A673 (cell line): Measurements from ENCODE around the gene PKN1. TPM values are rescaled to one million over a fixed set of nuclear protein-coding genes. Genes with fewer than 3 reads are reported as not detected.

Experiments
- BruUV-seq: library from RNA; stranded (reverse); fragments of 400-500 nt; replicated peaks from 2 replicates; lab custom pipeline; 2021; lab: Mats Ljungman, UMichigan
- CTCF ChIA-PET: fragments of 300-600 bp; sonication (Branson Sonifier 250); formaldehyde crosslinking; loops from one replicate; lab custom pipeline; 2022; ENCODE audit warnings: antibody characterized with exemption; lab: Charles Lee
- POLR2A ChIA-PET: fragments of 300-600 bp; sonication (Branson Sonifier 250); formaldehyde crosslinking; loops from one replicate; lab custom pipeline; 2022; ENCODE audit warnings: antibody characterized with exemption; ENCODE audit not compliant: low non-redundant PET; lab: Charles Lee
- DNase-seq: peaks from one replicate; pipeline ENCODE4 v3.0.0-alpha.2; 2015; ENCODE audit warnings: low spot score
- H3K27ac ChIP-seq: fragments of 200-600 bp; sonication (generic); 2 replicates; pipeline ENCODE4 v1.5.1; 2016; ENCODE audit warnings: mixed run types, low read depth, mild to moderate bottlenecking, mixed read lengths, antibody characterized with exemption, low read length; ENCODE audit not compliant: poor library complexity, severe bottlenecking
- H3K27me3 ChIP-seq: fragments of 200-600 bp; sonication (generic); replicated peaks from 2 replicates; pipeline ENCODE4 v1.6.1; 2017; ENCODE audit warnings: mixed run types, low read depth, mild to moderate bottlenecking, mixed read lengths, antibody characterized with exemption, low read length; ENCODE audit not compliant: insufficient read depth, poor library complexity
- H3K36me3 ChIP-seq: fragments of 200-600 bp; sonication (generic); 2 replicates; pipeline ENCODE4 v1.6.1; 2016; ENCODE audit warnings: mixed run types, mild to moderate bottlenecking, mixed read lengths, antibody characterized with exemption, low read length; ENCODE audit not compliant: insufficient read depth, poor library complexity, severe bottlenecking
- H3K4me1 ChIP-seq: fragments of 200-600 bp; sonication (generic); 2 replicates; pipeline ENCODE4 v1.6.1; 2017; ENCODE audit warnings: mixed run types, mild to moderate bottlenecking, mixed read lengths, antibody characterized with exemption, low read length; ENCODE audit not compliant: insufficient read depth, poor library complexity, severe bottlenecking
- H3K4me3 ChIP-seq: fragments of 200-600 bp; sonication (generic); 2 replicates; pipeline ENCODE4 v1.5.1; 2016; ENCODE audit warnings: low read depth, mixed run types, mild to moderate bottlenecking, mixed read lengths, low read length; ENCODE audit not compliant: poor library complexity, severe bottlenecking
- H3K9me3 ChIP-seq: fragments of 200-600 bp; sonication (generic); 2 replicates; pipeline ENCODE4 v1.6.1; 2016; ENCODE audit warnings: mixed run types, low read depth, mild to moderate bottlenecking, mixed read lengths, antibody characterized with exemption, low read length; ENCODE audit not compliant: poor library complexity, severe bottlenecking
- CTCF ChIP-seq: fragments of 300-800, 200-600 bp; sonication (generic); conservative IDR thresholded peaks from 2 replicates; pipeline ENCODE4 v1.5.1; 2017; ENCODE audit warnings: low read depth, mild to moderate bottlenecking, antibody characterized with exemption, low read length, moderate library complexity, mixed read lengths
- EZH2 ChIP-seq: fragments of 200-600 bp; sonication (generic); IDR thresholded peaks from 2 replicates; pipeline ENCODE4 v1.6.1; 2017; ENCODE audit warnings: borderline replicate concordance, low read depth, mild to moderate bottlenecking, mixed read lengths, antibody characterized with exemption, low read length; ENCODE audit not compliant: poor library complexity, severe bottlenecking
- intact Hi-C: fragments of 100-400 bp; cut with micrococcal nuclease; formaldehyde crosslinking; loops from one replicate; pipeline ENCODE4 v1.10.0; 2022; ENCODE audit not compliant: unreplicated experiment
- total RNA-seq: library from RNA; stranded (reverse); gene quantifications from 2 replicates; pipeline ENCODE4 v1.2.3, GENCODE V29; 2021

Gene PKN1
- total RNA-seq, 1 experiment from 2014 or later: 91.4 TPM

DNA sequence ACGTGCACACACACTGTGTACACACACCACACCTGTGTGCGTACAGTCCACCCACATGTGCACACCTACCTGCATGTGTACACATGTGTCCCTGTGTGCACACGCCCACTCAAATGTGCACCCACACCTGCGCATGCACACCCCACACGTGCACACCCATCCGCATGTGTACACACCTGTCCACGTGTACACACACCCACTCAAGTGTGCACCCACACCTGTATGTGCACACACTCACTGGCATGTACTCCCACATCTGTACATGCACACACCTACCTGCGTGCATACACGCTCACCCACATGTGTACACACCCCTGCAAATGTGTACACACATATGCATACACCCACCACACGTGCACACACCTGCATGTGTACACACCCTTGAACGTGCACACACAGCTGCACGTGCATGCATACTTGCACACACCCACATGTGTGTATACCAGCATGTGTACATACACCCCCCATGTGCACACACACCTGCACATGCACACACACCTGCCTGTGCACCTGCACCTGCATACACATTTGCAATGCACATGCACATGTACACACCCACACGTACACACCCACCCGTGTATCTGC, 10.6 kb downstream of the PKN1 start:
- intact Hi-C loops: no loop called here
- H3K9me3 ChIP-seq: no peaks in the 10 kb centered on the region
- no TSS peak for BruUV-seq
- H3K36me3 ChIP-seq: peaks cover 39% of the 10 kb centered on the region
- no peak overlapping the region for H3K4me3 ChIP-seq
- no peak for DNase-seq
- TF ChIP-seq EZH2: no peak
- no peak for TF ChIP-seq CTCF
- no peak overlapping the region for H3K27ac ChIP-seq
- ChIA-PET CTCF (no interaction called here), POLR2A (no interaction called here)
- no peaks in the 10 kb centered on the region for H3K27me3 ChIP-seq
- H3K4me1 ChIP-seq: no peaks in the 10 kb centered on the region

DNA sequence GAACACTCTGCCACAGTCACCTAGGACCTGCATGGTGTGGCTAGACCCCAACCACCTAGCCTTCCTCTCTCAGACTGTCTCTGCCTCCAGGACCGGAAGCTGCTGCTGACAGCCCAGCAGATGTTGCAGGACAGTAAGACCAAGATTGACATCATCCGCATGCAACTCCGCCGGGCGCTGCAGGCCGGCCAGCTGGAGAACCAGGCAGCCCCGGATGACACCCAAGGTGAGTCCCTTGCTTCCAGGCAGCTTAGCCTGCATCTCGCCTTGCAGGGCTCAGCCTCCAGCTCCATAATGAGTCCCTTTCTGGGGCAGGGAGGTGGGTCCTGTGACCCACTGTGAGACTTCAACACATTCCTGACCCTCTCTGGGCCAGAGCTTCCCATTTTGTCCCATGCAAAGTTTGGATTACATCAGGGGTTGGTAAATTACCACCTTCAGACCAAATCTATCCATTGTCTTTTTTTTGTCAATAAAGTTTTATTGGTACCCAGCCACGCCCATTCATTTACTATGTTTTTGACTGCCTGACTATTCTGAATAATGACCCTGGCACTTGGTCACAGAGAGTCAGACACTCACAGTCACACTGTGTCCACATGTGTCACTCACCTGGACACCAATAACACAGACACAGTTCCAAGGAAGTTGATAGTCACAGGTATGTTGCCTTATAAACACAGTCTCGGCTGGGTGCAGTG, 13.4 kb downstream of the PKN1 start:
- H3K27ac ChIP-seq: no peak overlapping the region
- BruUV-seq: no TSS peak
- CTCF ChIA-PET: no interaction called here
- H3K4me1 ChIP-seq: no peaks in the 10 kb centered on the region
- intact Hi-C loops: no loop called here
- H3K9me3 ChIP-seq: no peaks in the 10 kb centered on the region
- no peak for DNase-seq
- no peaks in the 10 kb centered on the region for H3K27me3 ChIP-seq
- H3K36me3 ChIP-seq: peaks cover 56% of the 10 kb centered on the region
- H3K4me3 ChIP-seq: no peak overlapping the region
- POLR2A ChIA-PET: no interaction called here
- TF ChIP-seq CTCF (no peak), EZH2 (no peak)

- no peaks in the 10 kb centered on the region for H3K4me1 ChIP-seq
- peaks cover 46% of the 10 kb centered on the region for H3K36me3 ChIP-seq
- no peak overlapping the region for H3K4me3 ChIP-seq
- no TSS peak for BruUV-seq
- no peaks in the 10 kb centered on the region for H3K27me3 ChIP-seq
- intact Hi-C loops: no loop called here
- no peaks in the 10 kb centered on the region for H3K9me3 ChIP-seq
- no peak for TF ChIP-seq EZH2
- TF ChIP-seq CTCF: no peak
- no peak for DNase-seq
- H3K27ac ChIP-seq: no peak overlapping the region
- ChIA-PET CTCF (no interaction called here), POLR2A (no interaction called here)
Observed at GRCh38 chr19:14449321-14449720, 16.2 kb downstream of the PKN1 start.
